GM12891 (cell line): ENCODE data around the gene PGC.

Experiments used
- POLR2AphosphoS5 ChIP-seq: IDR thresholded peaks from 2 replicates; pipeline ENCODE4 v1.6.1; 2011; ENCODE audit warnings: low read depth, low read length, control low read depth
- TAF1 ChIP-seq: IDR thresholded peaks from 2 replicates; pipeline ENCODE4 v1.6.1; 2011; ENCODE audit warnings: low read depth, low read length, control low read depth

GRCh38 chr6:41736800-41737555 is 10.2 kb downstream of the PGC start:
- TF ChIP-seq TAF1 (no peak), POLR2AphosphoS5 (no peak)
